NCI-H226 (cell line): ENCODE measurements around the gene RBM4B.

ENCODE experiments used
- DNase-seq: peaks from one replicate; pipeline ENCODE4 v3.0.0-alpha.2; 2015

RBM4B gene

DNA sequence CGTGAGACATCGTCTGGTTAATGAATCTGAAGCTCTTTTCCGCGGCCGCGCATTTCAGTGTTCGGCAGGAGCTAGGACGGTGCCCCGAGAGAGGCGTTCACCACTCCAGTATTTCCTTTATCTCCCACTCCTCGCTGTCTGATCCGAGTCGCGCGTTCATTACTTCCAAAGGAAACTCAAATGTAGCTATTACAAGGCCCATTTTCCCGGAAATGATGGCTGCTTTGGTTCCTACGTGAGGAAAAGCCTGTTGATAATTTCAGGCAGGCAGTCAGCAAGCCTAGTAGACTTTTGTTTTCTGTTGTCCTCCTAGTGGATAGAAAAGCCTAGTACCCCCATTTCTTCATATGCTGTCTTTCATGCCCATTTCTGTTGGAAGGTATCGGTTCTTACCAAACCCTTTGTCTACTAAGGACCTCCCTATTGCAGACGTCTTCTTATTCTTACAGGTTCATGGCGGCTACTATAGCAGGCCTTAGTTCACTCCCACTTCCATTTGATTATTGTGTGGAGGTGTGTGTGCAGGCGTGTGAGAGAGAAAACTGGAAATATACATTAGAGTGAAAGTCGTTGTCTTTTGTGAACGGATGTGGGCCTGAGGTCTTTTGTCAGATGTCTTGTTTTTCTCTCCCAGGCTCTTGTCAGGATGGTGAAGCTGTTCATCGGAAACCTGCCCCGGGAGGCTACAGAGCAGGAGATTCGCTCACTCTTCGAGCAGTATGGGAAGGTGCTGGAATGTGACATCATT lies 38.4 kb downstream of the RBM4B start:
- DNase-seq: no peak

GRCh38 chr11:66638177-66639065 lies 39.3 kb downstream of the RBM4B start, which contains the start of gene RBM4:
Gene RBM4, plus strand, starts transcription at chr11:66638703. Its CDS starts 1,009 bp downstream, at chr11:66639712.
- peak; percentile 100 for DNase-seq

- DNase-seq: no peak
These were observed 40.0 kb downstream of the RBM4B start for GRCh38 chr11:66637557-66638176.

- no peak for DNase-seq
These were observed 41.3 kb downstream of the RBM4B start for GRCh38 chr11:66636411-66636810.

GRCh38 chr11:66632952-66633351 lies 44.7 kb downstream of the RBM4B start:
- no peak for DNase-seq

GRCh38 chr11:66631883-66632282 lies 45.8 kb downstream of the RBM4B start:
- no peak for DNase-seq

- DNase-seq: no peak
These were observed 48.3 kb downstream of the RBM4B start for GRCh38 chr11:66629356-66629755.

DNA sequence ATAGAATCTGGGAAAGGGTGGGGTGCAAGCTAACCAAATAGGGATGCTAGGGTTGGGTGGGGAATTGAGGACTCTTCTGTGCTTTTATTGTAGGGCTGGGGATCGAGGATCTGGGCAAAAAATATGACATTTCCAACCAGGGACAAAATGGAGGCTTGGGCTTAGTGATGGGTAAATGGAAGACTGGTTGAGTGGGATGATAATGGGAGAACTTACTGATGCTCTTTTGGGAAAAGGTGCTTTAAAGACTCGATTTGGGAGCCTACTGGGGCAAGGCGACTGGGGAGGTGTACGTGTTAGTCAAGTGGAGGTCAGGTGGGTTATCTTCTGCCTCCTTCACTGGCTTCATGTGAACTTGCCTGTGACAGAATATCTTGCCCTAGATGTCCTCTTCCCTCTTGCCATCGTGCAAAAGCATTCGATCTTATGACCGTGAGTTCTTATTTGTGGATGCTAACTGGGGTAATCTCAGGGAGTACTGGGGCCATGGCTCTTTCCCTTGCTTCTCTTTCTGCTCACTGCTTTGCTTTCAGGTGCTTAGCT lies 49.6 kb downstream of the RBM4B start:
- no peak for DNase-seq

DNA sequence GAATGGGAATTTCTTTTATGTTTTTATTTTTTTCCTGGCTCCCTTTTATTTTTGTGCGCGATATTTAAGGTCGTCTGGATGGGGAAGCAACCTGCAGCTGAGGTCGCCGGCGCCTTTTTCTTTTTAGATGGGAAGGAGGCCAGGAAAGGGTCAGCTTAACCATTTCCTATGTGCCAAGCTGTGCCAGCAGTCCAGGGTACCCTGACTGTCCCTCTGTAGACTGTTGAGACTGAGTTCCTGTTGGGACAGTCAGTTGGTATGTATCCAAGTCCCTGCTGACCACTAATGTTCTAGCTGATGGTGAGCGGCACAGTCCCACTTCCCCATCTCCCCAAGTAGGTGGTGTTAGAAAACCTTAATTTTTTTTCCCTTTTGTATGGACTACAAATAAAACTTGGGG lies 50.8 kb downstream of the RBM4B start:
- DNase-seq: no peak

GRCh38 chr11:66626382-66626781 lies 51.3 kb downstream of the RBM4B start:
- no peak for DNase-seq

DNA sequence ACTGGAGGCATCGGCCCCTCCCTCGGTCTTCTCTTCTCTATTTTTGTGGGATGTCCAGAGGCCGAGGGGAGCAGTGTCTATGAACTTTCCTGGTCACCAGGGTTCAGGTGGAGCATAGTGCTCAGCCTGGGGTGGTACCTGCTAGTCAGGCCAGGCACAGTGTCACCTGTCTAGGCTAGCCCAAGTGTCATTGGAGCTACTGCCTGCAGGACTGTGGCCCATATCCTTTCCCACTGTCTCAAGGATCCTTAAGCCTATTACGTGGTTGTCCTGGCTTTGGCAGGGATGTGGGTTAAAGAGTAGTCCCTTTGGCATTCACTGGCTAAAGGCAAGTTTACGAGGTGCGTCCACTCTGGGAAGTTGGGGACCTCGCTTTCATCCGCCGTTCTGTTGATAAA lies 51.9 kb downstream of the RBM4B start:
- DNase-seq: no peak

DNA sequence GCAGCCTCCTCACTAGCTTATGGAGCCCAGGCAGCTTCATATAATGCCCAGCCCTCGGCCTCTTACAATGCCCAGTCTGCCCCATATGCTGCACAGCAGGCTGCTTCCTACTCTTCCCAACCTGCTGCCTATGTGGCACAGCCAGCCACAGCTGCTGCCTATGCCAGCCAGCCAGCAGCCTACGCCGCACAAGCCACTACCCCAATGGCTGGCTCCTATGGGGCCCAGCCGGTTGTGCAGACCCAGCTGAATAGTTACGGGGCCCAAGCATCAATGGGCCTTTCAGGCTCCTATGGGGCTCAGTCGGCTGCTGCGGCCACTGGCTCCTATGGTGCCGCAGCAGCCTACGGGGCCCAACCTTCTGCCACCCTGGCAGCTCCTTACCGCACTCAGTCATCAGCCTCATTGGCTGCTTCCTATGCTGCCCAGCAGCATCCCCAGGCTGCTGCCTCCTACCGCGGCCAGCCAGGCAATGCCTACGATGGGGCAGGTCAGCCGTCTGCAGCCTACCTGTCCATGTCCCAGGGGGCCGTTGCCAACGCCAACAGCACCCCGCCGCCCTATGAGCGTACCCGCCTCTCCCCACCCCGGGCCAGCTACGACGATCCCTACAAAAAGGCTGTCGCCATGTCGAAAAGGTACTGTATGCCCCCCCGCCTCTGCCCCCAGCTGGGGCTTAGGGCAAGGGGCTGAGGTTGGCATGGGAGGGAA lies 52.5 kb downstream of the RBM4B start:
- no peak for DNase-seq

- DNase-seq: no peak
These were observed 53.2 kb downstream of the RBM4B start for GRCh38 chr11:66624450-66624849.

GRCh38 chr11:66619080-66619554 lies 58.6 kb downstream of the RBM4B start:
- DNase-seq: peak; percentile 22

DNA sequence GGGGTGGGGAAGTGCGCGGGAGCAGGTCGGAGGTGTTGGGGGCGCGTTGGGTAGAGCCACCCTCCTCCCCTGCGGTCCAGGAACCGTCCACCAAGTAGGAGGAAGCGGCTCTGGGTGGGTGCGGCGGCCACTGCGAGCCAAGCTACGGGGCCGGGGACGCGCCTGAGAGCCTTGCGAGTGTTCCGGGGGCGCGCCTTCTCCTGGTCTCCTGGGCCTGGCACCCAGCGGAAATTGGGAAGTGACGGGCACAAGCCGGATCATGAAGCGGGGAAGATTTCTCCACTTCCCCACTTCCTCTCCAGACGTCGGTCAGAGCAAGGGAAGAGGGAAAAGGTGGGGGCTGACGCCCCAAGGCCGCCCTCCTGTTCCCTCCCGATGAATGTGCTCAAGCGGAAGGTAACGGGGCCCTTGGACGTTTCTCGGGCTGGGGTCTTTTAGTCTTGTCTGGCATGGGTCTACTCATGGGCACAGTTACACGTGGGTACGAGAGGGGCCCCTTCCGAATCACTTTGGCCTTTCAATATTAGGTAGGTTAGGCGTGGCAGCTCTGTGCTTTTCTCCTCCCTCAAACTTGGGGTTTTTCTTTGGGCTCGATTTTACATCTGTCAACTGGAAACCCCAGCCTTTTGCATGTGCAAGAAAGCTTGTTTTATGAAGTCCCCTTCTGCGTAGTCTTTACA lies 60.4 kb downstream of the RBM4B start:
- DNase-seq: no peak

- DNase-seq: peak; percentile 100
These were observed 61.1 kb downstream of the RBM4B start, which contains the start of gene RBM14 for GRCh38 chr11:66616379-66617154. Gene RBM14, plus strand, starts transcription at chr11:66616630. Its CDS starts 91 bp downstream, at chr11:66616721.
